GM18502 (cell line): ENCODE results near the gene CNIH4.
A peak's percentile ranks its signal among the peaks of the same experiment; 100 is the strongest.
"Not testable (repeated sequence)": the region's sequence is repeated elsewhere in the genome, so short reads cannot be mapped to it uniquely, and the experiment has no call there.

Source experiments
- ATAC-seq: cut with Tn5 transposase; IDR thresholded peaks from one replicate; pipeline ENCODE4 v1.9.1; 2021; ENCODE audit warnings: mild to moderate bottlenecking; ENCODE audit not compliant: unreplicated experiment, poor library complexity

Gene CNIH4

DNA sequence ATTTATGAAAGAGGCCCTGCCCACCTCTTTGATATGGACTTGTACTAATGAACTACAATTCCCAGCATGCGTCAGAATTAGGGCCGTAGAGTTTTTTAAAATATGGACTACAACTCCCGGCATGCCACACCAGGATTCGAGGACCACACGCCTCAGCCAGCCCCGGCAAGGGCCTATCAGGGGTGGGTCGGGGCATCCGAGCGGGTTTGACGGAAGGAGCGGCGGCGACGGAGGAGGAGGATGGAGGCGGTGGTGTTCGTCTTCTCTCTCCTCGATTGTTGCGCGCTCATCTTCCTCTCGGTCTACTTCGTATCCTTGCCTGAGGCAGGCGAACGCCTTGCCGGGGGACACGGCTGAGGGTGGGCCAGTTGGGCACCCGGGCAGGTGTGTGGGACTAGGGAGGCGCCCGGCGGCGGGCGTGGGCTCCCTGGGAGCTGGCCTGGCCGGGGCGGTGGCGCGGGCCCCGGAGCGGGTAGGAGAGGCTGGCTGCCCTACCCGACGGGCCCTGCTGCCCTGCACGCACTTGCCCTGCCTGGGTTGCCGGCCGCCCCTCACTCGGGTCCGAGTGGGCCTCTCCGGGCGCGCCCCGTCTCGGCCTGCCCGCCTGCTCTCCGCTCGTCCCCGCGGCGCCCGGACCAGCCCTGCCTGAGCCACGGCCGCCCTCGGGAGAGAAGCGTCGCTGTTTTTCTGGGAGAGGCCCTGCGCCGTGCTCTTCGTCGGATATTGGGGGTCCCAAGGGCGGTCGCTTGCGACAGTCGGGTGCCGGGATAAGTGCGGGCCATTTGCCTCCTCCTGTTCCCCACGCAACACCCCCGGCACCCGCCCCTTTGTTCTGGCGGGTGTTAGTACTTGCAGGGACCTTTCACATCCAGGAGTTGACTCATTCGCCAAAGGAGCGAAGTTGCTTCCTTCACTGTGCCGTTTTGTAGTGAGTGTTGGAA is at the start of gene CNIH4:
TSS of gene CNIH4 (plus strand) at position 195 of the 941 bp plus-strand sequence. CDS start at position 241, 46 bp downstream.
- ATAC-seq: peak; percentile 99

DNA sequence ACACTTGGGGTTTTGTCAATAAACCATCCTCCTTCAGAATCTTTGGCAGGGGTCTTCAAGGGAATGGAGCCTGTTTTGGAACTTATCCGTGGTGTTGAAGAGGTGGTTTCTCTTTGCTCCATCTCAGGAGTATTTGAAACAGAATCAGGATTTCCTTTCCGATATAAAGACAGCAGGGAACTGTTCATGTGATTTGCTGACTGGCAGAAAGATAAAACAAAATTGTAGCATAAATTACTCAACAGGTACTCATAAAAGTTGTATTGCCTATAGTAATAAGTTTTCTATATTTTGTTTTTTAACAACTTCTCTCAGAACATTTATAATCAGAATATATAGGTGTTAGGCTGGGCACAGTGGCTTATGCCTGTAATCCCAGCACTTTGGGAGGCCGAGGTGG is 48.6 kb upstream of the CNIH4 start:
- ATAC-seq: no peak

DNA sequence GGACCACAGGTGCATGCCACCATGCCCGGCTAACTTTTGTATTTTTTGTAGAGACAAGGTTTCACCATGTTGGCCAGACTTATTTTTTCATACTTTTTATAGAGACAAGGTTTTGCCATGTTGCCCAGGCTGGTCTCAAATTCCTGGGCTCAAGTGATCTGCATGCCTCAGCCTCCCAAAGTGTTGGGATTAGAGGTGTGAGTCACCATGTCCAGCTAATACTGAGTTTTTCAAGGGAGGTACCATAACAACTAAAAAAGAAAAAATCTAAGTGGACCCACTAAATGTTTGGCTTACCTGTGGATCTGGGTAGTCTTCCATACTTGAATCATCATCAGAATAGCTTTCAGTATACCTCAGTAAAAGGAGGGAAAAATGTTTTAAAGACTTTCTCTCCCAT is 45.2 kb upstream of the CNIH4 start:
- not testable (repeated sequence) for ATAC-seq

DNA sequence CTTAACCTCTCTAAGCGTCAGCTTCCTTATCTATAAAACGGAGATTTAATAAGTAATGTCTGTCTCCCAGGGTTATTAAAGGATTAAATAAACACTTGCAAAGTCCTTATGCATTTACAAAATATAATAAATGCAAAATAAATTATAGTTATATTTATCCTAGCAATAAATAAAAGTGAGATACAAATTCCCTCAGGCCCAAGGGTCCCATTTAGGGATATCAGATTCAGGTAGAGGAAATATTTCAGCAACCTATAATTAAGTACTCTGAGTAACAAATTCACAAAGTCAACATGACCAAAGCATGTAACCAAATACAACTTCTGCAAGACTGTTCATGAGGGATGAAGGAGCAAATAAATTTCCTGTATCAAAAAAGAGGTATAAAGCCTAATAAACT is 44.7 kb upstream of the CNIH4 start:
- no peak for ATAC-seq

DNA sequence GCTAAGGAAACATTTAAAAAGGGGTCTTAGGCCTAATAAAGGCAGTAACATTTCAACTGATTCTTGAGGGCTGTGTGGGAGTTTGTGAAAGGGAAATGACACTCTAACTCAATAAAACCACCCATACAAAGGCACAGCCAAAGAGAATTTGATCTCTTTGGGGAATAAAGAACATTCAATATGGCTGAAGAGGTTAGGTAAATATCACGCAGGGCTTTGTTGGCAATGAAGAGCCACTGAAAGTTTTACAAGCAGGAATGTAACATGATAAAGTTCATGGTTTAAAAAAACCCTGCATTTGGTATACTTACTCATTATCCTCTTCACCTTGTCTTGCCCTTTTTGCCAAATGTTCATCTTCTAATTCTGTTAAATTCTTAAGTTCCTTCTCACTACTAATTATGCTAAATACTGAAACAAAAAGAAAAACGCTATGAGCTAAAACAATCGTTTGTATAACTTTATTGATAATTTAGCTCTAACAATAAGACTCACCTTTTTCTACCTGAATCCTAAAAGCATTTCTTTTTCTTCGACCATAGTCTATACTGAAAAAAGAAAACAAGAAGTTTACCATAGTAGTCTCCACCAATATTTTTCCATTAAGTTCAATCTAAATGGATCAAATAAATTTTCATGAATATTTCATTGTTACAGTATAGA is 39.2 kb upstream of the CNIH4 start:
- ATAC-seq: no peak

DNA sequence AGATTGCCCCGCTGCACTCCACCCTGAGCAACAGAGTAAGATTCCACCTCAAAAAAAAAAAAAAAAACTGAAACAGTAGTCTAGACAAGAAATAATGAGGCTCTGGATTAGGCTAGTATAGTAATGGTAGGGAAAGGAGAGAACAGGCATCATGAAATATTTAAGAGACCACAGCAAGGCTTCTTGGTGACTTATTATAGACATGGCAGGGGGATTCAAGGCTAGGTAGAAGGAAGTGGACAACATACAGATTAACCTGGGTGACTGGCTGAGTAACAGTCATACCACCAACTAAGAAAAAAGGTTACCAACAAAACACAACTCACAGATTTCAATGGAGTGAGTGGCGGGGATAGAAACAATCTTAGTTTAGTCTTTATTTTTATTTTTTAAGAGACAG is 35.0 kb upstream of the CNIH4 start:
- no peak for ATAC-seq

DNA sequence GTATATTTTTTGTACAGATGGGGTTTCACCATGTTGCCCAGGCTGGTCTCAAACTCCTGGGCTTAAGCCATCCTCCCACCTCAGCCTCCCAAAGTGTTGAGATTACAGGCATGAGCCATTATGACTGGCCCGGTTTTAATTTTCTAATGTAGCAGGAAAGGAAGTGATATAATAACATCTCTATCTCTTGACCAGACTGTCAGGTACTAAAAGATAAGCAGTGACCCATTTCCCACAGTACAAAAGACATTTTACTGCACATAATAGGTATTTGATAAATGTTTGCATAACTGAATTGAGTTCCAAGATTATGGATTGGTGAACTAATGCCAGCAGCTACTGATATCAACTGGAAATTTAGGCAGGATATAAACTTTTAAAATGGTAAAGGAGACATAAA is 30.7 kb upstream of the CNIH4 start:
- ATAC-seq: no peak

DNA sequence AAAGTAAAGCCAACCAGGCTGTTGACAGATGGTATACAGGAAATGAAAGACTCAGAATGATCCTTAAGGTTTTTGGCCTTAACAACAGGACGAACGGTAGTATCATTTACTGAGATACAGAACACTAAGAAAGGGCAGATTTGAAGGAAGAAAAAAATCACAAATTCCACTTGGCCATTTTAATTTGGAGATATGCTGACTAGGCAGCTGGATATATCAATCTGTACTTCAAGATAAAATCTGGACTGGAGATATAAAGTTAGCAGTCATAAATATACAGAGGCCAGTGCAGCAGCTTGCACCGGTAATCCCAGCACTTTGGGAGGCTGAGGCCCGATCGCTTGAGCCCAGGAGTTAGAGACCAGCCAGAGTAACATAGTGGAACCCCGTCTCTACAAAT is 28.0 kb upstream of the CNIH4 start:
- no peak for ATAC-seq

DNA sequence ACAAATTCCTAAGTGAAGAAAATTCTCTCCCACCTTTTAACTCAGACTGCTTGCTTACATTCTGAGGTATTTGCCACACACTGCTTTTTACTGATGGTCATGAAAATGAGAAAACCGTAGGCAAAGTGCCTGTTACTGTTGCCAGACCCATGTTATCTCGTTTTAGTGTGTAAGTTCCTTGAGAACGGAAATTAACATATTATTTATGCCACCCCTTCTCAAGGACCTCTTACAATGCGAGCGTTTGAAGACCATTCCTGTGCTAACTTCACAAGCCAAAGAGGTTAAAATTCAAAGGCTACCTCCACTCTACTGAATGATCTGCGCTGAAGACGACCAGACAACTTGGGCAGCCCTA is 27.2 kb upstream of the CNIH4 start:
- no peak for ATAC-seq

DNA sequence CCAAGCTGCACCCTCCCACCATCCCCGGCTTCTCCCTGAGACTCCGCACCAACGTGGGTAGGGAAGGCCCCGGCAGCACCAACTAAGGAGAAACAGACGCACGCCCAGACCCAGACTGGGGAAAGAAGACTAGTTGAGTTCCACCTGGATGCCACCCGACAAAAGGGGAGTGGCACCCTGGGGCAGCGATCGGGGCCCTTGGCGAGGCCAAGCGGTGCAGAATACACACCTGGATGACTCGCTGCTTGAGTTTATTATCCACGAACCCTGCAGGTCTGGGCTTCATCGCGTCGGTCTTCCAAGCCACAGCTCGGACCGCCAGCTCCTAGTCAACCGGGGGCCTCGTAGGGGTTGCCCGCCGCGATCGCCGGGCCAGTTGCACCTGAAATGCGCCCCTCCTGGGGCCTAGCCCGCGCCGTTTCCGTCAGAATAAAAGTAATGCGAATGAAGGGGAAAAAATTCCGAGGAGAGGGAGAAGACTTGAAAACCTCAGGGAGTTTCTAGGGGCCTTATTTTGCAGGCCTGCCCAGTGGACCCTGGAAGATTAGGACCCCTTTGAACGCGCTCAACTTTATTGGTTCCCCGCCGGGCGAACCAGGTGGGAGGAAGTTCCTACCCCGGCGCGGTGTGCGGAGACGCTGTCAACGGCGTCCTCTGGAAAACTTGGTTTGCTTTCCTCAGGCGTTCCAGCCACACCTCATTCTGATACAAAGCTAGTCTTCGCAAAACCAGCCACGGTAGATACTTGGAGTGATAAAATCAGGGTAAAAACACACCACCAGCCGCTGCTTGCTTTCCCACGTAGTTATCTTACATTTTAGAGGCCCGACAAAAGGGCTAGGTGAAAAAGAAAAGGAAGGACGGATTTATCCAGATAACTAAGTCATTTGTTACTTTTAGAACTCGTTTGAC is 26.6 kb upstream of the CNIH4 start, which contains the start of gene NVL:
TSS of gene NVL (minus strand) at position 331 of the 912 bp plus-strand sequence. CDS start at position 286, 45 bp downstream.
- peak; percentile 74 for ATAC-seq

DNA sequence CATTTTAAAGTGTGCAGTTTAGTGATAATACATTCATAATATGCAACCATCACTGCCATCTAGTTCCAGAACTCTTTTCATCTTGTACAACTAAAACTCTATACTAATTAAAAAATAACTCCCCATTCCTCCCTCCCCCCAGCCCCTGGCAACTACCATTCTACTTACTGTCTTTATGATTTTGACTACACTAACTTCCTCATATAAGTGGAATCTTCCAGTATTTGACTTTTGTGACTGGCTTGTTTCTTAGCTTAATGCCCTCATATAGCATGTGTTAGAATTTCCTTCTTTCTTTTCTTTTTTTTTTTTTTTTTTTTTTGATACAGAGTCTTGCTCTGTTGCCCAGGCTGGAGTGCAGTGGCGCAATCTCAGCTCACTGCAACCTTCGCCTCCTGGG is 25.4 kb upstream of the CNIH4 start:
- no peak for ATAC-seq

DNA sequence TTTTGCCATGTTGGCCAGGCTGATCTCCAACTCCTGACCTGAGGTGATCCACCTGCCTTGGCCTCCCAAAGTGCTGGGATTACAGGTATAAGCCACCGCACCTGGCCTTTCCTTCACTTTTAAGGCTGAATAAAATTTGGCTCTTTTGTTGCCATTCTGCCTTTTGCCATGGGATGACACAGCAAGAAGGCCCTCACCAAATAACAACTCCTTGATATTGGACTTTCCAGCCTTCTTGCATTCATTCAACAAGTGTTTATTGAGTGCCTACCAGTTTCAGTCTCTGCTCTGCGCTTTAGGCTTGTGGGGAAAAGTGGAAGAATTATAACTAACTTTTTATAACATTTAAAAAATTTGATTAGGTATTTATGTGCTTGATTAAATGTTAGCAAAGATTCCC is 24.9 kb upstream of the CNIH4 start:
- ATAC-seq: no peak

DNA sequence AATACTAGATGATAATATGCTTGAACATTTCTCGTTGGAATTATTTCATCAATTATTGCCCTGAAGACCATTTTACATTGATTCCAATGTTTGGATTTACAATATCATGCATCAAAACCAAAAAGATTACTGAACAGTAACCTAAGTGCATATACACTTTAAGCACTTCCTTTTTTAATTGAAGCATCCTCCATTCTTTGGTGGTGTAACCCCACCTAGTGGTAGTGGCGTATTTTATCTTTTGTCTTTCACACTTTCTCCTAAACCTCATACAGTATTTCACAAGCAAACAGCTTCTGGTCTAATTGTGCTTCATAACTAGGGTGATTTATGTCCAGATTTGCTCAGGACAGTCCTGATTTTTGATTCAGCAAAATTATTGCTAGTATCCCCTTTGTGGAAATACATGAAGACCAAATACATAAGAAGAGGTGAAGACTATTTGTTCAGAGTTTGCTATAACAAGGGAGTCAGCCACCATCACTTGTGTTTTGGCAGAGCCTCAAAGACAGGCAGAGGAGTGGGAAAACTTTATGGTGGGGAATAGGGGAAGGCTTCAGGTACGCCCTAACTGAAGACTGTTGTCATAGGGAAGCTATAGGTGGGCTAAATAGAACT is 23.3 kb upstream of the CNIH4 start:
- ATAC-seq: peak; percentile 48

DNA sequence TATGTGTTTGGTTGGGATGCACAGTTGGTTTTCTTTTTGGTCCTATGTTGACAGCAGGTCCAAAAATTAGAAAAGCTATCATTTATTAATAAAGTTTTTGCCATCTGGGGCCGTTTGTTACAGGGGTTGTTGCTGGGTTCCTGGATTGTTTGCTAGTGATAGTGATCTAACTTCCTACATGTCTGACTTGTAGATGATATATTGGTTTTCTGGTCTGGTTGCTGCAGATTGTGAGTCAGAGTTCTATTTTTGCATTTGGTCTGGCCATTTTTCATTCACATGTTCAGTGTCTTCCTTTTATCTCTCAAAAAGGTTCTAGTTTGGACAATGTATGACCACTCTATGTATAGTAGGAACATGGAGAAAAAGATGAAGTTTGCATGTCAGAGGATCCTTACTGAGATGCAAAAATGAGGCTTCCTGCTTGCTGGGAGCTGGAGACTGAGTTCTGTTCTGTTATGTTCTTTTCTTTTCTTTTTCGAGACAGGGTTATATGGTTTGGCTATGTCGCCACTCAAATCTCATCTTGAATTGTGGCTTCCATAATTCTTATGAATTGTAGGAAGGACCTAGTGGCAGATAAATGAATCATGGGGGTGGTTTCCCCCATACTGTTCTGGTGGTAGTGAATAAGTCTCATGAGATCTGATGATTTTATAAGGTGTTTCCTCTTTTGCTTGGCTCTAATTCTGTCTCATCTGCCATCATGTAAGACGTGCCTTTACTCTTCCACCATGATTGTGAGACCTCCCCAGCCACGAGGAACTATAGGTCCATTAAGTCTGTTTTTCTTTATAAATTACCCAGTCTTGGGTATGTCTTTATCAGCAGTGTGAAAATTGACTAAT is 22.5 kb upstream of the CNIH4 start:
- ATAC-seq: no peak

DNA sequence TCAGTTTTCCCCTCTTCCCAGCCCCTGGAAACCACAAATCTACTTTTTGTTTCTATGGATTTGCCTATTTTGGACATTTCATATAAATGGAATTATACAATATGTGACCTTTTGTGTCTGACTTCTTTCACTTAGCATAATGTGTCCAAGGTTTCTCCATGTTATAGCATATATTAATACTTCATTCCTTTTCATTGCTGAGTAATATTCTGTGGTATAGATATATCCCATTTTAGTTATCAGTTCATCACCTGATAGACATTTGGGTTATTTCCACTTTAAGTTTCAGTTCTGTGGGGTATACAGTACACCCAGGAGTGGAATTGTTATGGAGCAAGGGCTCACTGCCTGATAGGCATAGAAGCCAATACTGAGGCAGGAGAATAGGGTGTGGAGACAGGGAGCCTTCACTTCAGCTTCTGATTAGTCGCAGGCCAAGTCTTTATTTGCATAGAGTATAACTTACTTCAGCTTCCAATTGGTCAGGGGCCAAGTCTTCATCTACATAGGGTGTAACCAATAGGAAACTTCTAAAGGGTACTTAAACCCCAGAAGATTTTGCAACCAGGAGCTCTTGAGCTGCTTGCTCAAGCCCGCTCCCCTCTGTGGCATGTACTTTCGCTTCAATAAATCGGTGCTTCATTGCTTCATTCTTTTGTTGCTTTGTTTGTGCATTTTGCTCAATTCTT is 18.4 kb upstream of the CNIH4 start:
- no peak for ATAC-seq

DNA sequence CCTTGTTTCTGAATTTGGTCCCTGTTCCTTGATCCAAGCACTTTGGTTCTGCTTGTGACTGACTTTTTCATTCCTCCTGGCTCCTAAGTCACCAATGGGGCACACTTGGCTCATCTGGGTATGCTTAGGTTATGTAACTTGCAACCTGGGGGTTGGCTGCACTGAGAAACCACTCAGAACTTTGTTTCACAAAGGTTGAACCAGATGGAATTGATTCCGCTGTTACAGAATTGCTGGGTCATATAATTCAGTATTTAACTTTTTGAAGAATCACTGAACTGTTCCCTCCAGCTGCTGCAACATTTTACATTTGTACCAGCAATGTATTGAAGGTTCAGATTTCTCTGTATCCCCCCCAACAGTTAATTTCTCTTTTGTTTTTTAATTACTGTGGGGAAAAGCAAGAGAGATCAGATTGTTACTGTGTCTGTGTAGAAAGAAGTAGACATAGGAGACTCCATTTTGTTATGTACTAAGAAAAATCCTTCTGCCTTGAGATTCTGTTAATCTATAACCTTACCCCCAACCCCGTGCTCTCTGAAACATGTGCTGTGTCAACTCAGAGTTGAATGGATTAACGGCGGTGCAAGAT is 17.1 kb upstream of the CNIH4 start:
- no peak for ATAC-seq

DNA sequence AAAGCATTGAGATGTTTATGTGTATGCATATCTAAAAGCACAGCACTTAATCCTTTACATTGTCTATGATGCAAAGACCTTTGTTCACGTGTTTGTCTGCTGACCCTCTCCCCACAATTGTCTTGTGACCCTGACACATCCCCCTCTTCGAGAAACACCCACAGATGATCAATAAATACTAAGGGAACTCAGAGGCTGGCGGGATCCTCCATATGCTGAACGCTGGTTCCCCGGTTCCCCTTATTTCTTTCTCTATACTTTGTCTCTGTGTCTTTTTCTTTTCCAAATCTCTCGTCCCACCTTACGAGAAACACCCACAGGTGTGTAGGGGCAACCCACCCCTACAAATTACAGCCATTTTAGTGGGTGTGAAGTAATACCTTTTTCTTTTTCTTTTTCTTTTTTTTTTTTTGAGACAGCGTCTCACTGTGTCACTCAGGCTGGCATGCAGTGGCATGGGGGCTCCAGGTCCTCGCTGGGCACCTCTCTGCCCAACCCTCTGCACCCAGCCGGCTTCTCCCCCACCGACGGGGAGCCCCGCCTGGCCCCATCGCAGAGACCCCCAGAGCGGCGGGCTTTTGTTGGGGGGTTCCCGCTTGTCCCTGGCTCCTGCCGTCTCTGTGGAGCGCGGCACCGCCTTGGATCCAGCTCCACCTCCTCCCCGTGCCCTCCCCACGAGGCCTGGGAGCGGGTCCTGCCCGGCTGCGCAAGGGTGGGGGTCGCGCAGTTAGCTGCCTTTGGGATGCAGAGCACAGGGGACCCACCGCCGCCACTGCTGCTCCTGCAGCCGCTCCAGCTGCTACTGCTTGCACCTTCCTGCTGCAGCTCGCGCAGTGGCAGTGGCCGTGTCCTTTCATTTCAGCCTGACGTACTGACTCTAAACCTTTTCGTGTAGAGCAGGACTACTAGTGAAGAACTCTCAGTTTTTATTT is 16.0 kb upstream of the CNIH4 start:
- peak; percentile 90 for ATAC-seq
